Gastrocnemius medialis (tissue), 4 donors: ENCODE results near the gene NBPF3.

Experiments used
- POLR2A ChIP-seq, 2 donors: fragments of 450-650 bp; IDR thresholded peaks; one replicate each; pipeline ENCODE4 v1.6.1; 2017; ENCODE audit warnings: antibody characterized with exemption in 2 of 2, mild to moderate bottlenecking in 2 of 2, moderate library complexity in 2 of 2
- TF ChIP-seq, protein P1 (sequence below), 5 experiments: fragments of 450-650 bp in 3 of 5; fragments of 200-600 bp in 2 of 5; sonication (generic) in 2 of 5; IDR thresholded peaks in 4 of 5; conservative IDR thresholded peaks in 1 of 5; 1 replicate in 4 of 5; 2 replicates in 1 of 5; pipeline ENCODE4 v1.5.1; 2016 to 2019; ENCODE audit warnings: antibody characterized with exemption in 5 of 5, mild to moderate bottlenecking in 3 of 5, moderate library complexity in 3 of 5

DNA sequence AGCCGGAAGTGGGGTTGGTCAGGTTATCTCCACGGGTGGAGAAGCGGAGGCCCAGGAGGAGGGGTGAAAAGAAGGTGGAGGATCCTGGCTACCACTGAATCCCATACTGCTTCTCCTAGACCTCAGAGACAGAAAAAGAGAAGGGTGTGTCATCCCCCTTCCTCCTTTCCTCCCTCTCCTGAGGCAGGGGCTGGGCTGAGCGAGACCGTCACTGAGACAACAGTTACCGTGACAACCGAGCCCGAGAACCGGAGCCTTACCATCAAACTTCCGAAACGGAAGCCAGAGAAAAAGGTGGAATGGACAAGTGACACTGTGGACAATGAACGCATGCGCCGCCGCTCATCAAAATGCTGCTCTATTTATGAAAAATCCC lies 42.1 kb upstream of the NBPF3 start:
- TF ChIP-seq, protein P1, sequence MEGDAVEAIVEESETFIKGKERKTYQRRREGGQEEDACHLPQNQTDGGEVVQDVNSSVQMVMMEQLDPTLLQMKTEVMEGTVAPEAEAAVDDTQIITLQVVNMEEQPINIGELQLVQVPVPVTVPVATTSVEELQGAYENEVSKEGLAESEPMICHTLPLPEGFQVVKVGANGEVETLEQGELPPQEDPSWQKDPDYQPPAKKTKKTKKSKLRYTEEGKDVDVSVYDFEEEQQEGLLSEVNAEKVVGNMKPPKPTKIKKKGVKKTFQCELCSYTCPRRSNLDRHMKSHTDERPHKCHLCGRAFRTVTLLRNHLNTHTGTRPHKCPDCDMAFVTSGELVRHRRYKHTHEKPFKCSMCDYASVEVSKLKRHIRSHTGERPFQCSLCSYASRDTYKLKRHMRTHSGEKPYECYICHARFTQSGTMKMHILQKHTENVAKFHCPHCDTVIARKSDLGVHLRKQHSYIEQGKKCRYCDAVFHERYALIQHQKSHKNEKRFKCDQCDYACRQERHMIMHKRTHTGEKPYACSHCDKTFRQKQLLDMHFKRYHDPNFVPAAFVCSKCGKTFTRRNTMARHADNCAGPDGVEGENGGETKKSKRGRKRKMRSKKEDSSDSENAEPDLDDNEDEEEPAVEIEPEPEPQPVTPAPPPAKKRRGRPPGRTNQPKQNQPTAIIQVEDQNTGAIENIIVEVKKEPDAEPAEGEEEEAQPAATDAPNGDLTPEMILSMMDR (IDR thresholded peaks at IDR 0.05 in 4 of 5, conservative IDR thresholded peaks at IDR 0.05 in 1 of 5): no peak
- TF ChIP-seq POLR2A (IDR thresholded peaks at IDR 0.05): no peak
